Placental pericyte (primary cell): ENCODE measurements around the gene EML4. TPM values are rescaled to one million over a fixed set of nuclear protein-coding genes. Genes with fewer than 3 reads are reported as not detected.

Experiments
- total RNA-seq: library from RNA; depleted of rRNA; stranded (reverse); fragments of >200 nt; gene quantifications from 2 replicates; pipeline ENCODE4 v1.2.3, GENCODE V29; 2012

Gene EML4
- total RNA-seq = 60.6 and 63.9 TPM in 2 replicates

GRCh38 chr2:42169100-42169873 is at the start of gene EML4:
TSS of gene EML4 (plus strand) at chr2:42169353. CDS start at chr2:42169612, 259 bp downstream.

GRCh38 chr2:42360890-42361727 is 192.0 kb downstream of the EML4 start, which contains the start of gene COX7A2L:
TSS of gene COX7A2L (minus strand) at chr2:42361217. CDS start at chr2:42361161, 56 bp downstream.

Other genes starting within 250 kb of the EML4 start
- gene PKDCC, start 121.3 kb upstream of the EML4 start, total RNA-seq = 3.4 and 30.4 TPM in 2 replicates
- 156 and 242 TPM in 2 replicates for gene COX7A2L, start 191.9 kb downstream of the EML4 start, total RNA-seq